Posterior vena cava (tissue), 2 donors: ENCODE results near the gene DOCK3. TPM values are rescaled to one million over a fixed set of nuclear protein-coding genes. Genes with fewer than 3 reads are reported as not detected.
"Not testable (repeated sequence)": the region's sequence is repeated elsewhere in the genome, so short reads cannot be mapped to it uniquely, and the experiment has no call there.

ENCODE experiments used
- DNase-seq: peaks from one replicate; pipeline ENCODE4 v3.0.0-alpha.2; 2020; ENCODE audit warnings: low spot score
- intact Hi-C, 2 donors: fragments of 100-400 bp; cut with DNase I; formaldehyde crosslinking; loops; one replicate each; pipeline versions ENCODE4 v1.14.1 to v1.14.2; 2022 to 2023
- total RNA-seq, 2 donors: library from RNA; stranded (reverse); fragmentation: NEBNext Ultra II Directional; extraction: Animal tissue kit (Norgen Biotek cat#: 25700); gene quantifications; one replicate each; pipeline ENCODE4 v1.2.1, GENCODE V29; 2021
- donor health status: DM: yes; HTN: yes; CAD: no.
- donor health status: DM: yes; HTN: yes; CAD: no.

DOCK3 gene
- total RNA-seq, 2 donors from 2014 or later, result 0.60 to 2.4 TPM

DNA sequence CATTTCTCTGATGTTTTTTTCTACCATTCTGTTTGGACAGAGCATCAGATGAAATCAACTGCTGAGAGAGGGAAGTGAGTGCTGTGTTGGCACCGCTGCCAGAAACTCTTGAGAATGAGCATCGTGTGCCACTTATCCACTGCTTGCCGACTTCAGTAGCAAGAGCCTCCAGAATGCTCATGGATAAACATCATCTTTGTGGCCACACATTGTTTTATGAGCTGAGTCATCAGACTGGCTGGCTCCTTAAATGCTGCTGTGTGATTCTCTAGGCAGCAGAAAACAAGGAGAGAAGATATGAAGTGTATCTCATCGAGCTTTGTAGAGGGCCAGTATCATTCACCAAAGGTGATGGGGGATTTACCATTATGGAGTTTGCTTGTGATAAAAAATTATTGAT is 3.4 kb upstream of the DOCK3 start:
- intact Hi-C loops, result no loop called here

DNA sequence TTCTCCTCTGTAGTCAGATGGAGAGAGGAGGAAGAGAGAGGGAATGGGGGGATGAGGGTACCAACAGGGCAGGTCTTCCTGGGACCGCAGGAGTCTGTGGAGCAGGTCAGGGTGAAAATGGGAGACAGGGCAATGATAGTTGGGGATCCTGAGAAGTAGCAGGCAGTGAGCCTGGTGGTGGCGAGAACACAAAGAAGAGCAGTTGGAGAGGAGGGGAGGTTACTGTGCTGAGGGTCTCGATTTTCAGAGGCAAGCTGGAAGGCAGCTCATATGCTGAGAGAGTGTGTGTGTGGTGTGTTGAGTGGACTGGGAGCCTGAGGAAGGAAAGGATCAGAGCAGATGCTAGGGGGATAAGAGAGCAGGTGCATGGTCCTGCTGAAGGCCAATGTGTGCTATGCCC is 2.1 kb upstream of the DOCK3 start:
- no peak for DNase-seq
- intact Hi-C loops, result no loop called here

More for the DNA sequence above, 3.4 kb upstream of the DOCK3 start:
- no peak for DNase-seq

DNA sequence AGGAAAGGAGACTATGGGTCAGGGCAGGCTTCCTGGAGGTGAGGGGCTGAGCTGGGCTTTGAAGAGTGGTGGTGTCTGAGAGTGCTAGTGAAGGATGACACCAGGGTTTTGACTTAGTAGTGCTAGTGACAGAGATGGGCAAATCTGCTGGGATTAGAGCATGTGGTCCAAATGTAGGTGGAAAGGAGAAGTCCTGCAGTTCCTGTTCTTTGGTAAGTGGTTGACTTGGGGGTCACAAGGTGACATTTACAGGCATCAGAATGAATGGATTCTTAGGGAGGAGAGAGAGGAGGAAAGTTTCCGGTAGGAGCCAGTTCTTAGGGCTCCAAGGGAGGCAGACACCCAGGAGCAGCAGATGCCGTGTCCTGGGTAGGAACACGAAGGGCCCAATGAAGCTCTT is 796 bp upstream of the DOCK3 start:
- DNase-seq, result no peak
- intact Hi-C loops, result no loop called here

DNA sequence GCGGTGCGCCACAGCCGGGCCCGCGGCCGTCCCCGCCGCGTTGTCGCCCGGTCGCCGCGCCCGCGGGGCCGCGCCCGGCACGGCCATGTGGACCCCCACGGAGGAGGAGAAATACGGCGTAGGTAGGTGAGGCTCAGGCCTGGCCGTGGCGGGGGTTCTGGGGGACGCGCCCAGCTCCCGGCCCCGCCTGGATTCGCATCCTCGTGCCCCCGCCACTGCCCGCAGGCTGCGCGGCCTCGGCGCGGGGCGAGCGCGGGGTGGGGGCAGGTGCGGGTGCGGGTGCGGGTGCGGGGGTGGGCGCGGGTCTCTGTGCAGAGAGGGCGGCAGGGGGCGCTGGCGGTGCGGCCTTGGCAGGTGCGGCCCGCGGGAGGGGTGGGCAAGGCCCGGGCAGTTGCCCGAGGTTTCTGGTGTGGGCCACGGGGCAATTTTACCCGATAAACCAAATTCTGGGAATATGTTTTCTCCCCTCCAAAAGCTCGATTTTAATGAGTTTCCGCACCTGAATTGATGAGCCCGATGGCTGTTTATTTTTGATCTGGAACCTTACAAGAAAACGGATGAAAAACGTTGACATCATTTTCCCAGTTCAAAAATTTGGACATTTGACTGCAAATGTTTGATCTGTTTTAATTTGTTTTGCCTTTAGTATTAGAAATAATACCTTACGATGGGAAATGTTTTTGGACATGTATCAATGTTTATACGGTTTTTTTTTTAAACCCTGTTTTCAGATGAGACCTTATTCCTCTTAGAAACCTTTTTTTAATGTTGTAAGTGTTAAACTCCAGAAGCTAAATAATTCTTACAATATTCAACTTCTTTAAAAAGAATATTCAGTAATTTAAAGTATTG is 678 bp downstream of the DOCK3 start:
- no peak for DNase-seq

DNA sequence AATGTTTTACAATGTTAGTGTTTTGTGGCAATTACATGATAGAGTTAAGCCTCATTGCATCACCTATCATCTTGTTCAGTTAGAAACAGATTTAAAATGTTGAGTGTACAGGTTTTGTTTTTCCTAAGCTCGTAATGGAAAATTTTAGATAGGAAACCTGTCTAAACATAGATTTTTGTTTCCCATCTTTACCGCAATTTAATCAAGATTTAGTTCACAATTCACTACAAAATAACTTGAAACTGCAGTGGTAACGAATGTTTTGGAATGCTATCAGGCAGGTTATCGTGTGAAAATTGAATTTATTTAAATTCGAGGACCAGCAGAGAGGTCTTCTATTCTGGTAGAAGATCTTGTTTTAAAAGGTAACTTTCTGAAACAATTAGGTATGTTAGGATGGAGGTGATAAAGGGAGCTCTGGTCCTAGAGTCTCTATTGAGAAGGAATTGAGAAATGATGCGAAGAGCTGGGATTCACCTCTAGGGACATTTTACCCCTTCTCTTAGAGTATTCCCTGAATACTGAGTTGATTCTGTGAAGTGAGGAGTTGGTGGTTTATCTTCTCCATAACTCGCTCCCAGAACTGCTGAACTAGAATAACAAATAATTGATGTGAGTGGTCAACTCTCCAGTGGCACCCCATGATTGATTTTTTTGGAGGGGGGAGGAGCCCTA is 1.4 kb downstream of the DOCK3 start:
- DNase-seq, result no peak
- intact Hi-C loops, result no loop called here

More for the DNA sequence above, 678 bp downstream of the DOCK3 start:
- intact Hi-C loops, result no loop called here

DNA sequence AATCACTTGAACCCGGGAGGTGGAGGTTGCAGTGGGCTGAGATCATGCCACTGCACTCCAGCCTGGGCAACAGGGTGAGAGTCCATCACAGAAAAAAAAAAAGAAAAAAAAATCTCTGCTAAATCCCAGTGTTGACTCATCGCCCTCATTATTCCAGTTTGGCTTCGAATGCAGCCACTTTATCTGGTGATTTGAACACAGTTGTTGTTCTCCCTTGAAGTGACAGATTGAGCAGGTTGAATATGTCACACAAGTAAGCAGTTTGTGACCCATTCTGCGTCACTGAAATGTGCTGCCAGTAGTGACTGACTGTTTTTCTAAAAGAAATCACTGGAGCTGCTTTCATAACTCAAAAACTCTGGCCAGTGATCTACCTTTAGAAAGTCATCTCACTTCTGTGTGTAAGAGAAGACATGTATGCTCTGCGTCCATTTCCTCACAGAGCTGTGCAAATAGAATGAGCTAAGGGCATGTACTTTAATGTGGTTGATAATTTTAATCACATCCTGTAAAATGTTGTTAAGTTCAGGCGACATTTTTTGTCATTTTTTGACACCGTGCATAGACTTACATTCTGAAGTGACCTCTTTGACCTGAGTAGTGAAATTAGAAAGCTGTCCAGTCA is 12.5 kb downstream of the DOCK3 start:
- DNase-seq, result no peak
- intact Hi-C loops, result no loop called here

DNA sequence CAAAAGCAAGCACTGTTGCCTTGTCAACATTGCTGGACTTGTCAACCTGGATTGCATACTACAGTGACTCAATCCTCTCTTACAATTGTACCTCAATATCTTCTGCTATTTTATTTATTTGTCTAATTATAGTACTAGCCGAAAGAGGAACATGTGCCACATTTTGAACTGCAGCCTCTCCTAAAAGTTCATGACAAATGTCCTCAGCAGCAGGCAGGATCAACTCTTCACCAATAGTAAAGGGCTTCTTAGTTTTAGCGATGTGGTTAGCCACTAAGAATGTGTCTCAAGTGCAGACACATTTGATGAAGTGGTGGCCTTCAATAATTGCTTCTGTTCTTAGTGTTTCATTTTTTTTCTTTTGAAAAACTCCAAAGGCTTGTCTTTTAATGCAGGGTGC is 13.2 kb downstream of the DOCK3 start:
- DNase-seq, result no peak
- intact Hi-C loops, result no loop called here

DNA sequence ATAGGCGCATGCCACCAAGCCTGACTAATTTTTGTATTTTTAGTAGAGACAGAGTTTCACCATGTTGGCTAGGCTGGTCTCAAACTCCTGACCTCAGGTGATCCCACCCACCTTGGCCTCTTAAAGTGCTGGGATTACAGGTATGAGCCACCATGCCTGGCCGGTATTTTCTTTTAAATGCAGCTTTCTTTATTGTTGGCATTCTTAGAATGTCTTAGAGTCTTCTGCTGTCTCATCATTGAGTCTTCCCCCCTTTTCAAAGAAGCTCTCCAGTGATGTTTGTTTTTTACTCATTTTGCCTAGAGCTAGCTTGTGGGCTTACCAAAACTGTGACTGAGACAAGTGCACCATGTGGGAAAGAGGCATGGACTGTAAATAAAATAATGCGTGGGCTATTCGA is 13.9 kb downstream of the DOCK3 start:
- intact Hi-C loops, DNase-seq: not testable (repeated sequence)

DNA sequence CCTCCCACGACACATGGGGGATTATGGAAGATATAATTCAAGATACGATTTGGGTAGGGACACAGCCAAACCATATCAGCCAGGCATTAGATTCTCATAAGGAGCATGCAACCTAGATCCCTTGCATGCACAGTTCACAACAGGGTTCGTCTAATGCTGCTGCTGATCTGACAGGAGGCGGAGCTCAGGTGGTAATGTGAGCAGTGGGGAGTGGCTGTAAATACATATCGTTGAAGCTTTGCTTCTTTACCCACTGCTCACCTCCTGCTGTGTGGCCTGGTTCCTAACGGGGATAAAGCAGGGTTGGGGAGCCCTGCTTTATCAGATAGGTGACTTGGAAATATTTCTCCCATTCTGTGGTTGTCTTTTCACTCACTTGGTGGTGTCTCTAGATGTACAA is 14.8 kb downstream of the DOCK3 start:
- intact Hi-C loops, result no loop called here
- no peak for DNase-seq

DNA sequence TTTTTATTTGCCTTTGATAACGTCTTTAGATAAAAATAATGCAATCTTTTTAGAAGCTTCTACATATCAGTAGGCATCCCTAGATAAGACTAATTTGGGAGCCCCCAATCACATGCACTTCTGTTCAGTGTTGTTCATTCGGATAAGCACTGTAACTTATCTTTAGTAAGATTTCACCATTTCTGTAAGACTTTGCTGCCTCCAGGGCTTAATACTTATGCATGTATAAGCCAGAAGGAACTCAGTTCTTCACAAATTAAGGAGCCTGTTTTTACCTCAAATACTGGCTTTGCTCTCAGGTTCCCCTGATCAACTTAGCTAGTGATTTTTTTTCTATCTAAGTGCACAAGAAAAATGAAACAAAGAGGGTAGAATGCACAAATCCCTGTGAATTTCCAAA is 20.3 kb downstream of the DOCK3 start:
- DNase-seq, result no peak
- intact Hi-C loops, result no loop called here

DNA sequence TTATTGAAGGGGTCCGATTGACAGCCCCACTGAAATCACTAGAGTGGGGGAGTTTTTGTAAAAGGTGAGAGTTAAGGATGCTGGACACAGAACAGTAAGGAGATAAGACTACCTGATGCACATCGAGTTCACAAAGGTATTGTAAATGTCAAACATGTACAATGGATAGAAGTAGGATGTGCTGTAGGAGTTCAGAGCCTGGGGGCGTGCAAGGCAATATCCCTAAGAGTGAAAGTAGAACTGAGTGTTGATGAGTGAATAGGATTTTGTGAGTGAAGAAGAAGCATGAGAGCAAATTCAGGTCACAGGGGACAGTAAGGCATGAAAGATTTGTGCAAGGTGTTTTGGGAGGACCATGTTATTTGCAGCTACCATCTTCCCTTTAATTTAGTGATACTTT is 21.5 kb downstream of the DOCK3 start:
- intact Hi-C loops, result no loop called here
- no peak for DNase-seq

DNA sequence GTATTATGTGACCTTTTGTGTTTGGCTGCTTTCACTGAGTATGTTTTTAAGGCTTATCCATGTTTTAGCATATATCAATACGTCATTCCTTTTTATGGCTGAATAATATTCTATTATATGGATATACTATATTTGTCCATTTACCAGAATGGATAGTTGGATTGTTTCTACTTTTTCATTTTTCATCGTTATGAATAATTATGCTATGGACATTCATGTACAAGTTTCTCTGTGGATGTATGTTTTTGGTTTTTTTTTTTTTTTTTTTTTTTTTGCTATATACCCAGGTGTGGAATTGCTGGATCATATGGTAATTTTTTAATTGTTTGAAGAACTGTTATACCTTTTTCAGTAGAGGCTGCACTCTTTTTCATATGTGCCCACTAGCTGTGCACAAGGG is 23.5 kb downstream of the DOCK3 start:
- intact Hi-C loops, result no loop called here

DNA sequence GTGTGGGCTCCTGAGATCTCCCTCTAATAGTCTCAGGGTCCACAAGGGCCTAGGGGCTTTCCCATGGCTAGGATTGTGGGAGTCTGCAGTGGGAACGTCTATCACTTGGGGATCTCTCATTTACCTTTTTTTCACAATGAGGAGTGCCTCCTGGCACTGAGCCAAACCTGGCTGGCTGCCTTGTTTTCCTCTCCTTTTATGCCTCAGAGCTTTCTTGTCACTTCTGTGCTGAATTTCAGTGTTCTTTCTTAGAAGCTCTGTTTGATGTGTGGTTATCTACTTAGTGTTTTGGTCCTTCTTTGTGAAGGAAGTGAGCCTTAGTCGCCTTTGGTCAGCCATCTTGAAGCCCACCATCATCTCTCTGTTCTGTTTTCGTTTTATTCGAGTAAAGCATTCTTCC is 33.9 kb downstream of the DOCK3 start:
- DNase-seq, result no peak
- intact Hi-C loops, result no loop called here

More for the DNA sequence above, 23.5 kb downstream of the DOCK3 start:
- DNase-seq, result no peak

DNA sequence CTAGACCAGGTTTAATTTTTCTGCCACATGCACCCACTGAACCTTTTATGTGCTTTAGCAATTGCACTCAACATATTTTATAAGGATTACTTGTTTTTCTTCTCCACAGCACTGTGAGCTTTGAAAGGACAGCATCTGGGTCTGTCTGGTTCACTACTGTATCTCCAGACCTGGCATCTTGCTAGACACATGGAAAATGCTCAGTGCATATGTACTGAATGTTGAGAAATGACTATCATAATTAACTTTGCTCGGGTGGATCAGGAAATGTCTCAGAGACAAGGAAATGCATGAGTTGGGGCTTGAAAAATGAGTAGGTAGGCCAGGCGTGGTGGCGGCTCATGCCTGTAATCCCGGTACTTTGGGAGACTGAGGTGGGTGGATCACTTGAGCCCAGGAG is 40.2 kb downstream of the DOCK3 start:
- intact Hi-C loops, result no loop called here
- DNase-seq, result no peak

DNA sequence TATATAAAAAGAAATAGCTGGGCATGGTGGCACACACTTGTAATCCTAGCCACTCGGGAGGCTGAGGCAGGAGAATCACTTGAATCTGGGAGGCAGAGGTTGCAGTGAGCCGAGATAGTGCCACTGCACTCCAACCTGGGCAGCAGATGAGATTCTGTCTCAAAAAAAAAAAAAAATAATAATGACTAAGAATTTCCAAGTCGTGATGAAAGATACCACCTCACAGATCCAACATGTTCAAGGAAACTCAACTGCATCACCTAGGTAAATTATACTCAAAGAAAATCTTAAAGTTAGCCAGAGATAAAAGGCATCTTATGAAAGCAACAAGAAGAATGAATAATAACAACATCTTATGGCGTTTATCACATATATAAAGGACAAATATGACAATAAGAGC is 50.1 kb downstream of the DOCK3 start:
- no peak for DNase-seq
- intact Hi-C loops, result no loop called here

DNA sequence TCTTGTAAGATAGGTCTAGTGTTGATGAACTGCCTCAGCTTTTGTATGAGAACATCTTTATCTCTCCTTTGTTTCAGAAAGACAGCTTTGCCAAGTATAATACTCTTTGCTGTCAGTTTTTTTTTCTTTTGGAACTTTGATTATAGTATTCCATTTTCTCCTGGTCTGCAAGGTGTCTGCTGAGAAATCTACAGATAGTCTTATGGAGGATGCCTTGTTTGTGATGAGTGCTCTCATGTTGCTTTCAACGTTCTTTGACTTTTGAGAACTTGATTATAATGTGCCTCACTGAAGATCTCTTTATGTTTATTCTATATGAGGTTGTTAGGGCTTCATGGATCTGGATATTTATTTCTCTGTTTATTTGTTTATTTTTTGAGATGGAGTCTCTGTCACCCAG is 60.3 kb downstream of the DOCK3 start:
- no peak for DNase-seq
- intact Hi-C loops, result no loop called here

DNA sequence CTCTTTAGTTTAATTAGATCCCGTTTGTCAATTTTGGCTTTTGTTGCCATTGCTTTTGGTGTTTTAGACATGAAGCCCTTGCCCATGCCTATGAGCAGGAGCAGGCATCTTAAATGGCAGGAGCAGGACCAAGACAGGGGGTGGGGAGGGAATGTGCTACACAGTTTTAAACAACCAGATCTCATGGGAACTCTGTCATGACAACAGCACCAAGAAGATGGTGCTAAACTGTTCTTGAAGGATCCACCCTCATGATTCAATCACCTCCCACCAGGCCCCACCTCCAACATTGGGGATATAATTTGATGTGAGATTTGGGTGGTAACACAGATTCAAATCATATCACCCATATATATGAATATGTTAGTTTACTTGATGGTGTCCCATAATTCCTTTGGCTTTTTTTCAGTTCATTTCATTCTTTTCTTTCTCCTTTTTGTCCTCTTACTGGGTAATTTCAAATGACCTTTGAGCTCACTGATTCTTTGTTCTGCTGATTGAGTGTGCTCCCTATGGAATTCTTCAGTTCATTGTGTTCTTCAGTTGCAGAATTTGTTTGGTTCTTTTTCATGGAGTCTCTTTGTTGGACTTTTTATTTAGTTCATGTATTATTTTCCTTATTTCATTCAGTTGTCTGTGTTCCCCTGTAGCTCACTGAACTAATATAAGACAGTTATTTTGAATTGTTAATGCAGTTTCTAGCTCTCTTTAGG is 62.6 kb downstream of the DOCK3 start:
- intact Hi-C loops, result no loop called here

DNA sequence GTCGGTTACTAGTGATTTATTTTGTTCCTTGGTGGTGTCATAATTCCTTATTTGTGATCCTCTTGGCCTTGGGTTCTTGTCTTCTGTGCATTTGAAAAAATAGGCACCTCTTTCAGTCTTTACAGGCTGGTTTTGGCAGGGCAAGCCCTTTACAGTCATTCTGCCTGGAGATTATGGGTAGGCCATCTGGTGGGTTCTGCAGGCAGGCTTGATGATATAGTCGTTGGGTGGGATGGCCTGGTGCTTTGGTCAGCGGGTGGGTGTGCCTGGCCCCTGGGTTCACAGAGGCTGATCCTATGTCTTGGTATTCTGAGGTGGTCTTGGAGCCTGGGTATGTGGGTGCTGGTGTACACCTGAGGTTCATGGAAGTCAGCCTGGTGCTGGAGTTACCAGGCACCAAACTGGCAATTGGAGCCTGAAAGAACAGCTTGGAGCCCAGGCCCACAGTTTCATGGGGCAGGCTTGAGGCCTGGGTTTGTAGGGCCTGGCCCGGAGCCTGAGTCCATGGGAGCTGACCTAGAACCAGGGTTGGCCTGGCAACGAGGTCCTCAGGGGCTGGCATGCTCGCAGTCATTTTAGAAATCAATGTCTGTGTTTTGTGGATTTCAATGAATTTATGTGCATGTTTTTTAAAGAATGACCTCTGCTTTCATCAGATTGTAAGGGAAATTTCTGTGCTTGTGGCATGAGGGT is 63.3 kb downstream of the DOCK3 start:
- no peak for DNase-seq
- intact Hi-C loops, result no loop called here

More for the DNA sequence above, 62.6 kb downstream of the DOCK3 start:
- DNase-seq, result no peak

DNA sequence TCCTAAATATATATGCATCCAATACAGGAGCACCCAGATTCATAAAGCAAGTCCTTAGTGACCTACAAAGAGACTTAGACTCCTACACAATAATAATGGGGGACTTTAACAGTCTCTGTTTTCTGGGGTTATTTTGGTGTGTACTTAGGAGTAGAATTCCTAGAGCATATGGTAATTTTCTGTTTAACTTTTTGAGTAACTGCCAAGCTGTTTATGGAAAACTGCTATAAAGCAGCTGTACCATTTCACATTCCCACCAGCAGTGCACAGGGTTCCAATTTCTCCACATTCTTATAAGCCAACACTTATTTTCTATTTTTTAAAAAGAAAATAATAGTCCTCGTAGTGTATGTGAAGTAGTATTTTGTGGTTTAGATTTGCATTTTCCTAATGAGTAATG is 68.9 kb downstream of the DOCK3 start:
- DNase-seq, result no peak
- intact Hi-C loops, result no loop called here
